Measurements from ENCODE around the gene ZNF226. TPM values are rescaled to one million over a fixed set of nuclear protein-coding genes. Genes with fewer than 3 reads are reported as not detected.

Gene ZNF226
- polyA plus RNA-seq, 1 of the 3 experiments (the other 2 are of a cell fraction) = 28.8 TPM

DNA sequence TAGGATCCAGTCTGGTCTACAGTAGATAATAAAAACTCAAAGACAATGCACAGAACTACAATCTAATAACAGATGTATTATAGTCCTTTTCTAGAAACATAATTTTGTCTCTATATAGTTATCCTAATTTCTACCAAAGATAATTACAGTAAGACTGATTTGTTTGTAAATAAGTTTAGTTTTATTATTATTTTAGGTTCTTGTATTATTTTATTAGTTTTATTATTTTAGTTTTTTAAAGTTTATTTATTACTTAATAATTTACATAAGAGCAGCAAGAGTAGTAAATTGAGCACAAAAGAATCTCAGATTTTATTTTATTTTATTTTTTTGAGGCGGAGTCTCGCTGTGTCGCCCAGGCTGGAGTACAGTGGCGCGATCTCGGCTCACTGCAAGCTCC is 25.1 kb downstream of the ZNF226 start:
- WGBS (ENCODE audit: low lambda C conversion rate) = 83% methylated on average over 6 of the region's 6 CpGs
- Histone ChIP-seq H3K4me3 (ENCODE audit: low read depth in 2 of 2, low read length in 1 of 2) (no peak overlapping the region), H3K27me3 (ENCODE audit: insufficient read depth) (no peaks in the 10 kb centered on the region), H3K4me2 (no peak overlapping the region), H3K9ac (no peak overlapping the region), H3K79me2 (ENCODE audit: insufficient read depth) (no peaks in the 10 kb centered on the region), H3F3A (replicated peaks; ENCODE audit: insufficient read depth) (no peaks in the 10 kb centered on the region), H3K9me2 (0 out of 2 replicates have a peak, but pooled peaks cover 6% of the 10 kb centered on the region), H3K36me3 (replicated peaks in 1 of 2; ENCODE audit: control insufficient read depth in 1 of 2, insufficient read depth in 2 of 2, low read length in 1 of 2) (no peaks in the 10 kb centered on the region), H4K20me1 (ENCODE audit: insufficient read depth) (no peaks in the 10 kb centered on the region), H3K4me1 (ENCODE audit: control insufficient read depth in 1 of 2, insufficient read depth in 2 of 2, low read depth in 1 of 2, low read length in 1 of 2) (no peaks in the 10 kb centered on the region), H2AFZ (ENCODE audit: low read depth) (no peak overlapping the region), H3K27ac (ENCODE audit: low read depth in 2 of 2, low read length in 1 of 2) (no peak overlapping the region), H3K9me3 (peaks cover 4% of the 10 kb centered on the region; the same call in 1 of the 2 replicates)
- POLR2A ChIA-PET = no interaction called here
- no peak for TF ChIP-seq RXRA (IDR thresholded peaks at IDR 0.05; ENCODE audit: borderline replicate concordance, low read depth)
- no peak for TF ChIP-seq NFIC (IDR thresholded peaks at IDR 0.05; ENCODE audit: borderline replicate concordance)
- TF ChIP-seq GATA2 (CRISPR knock-in tag; IDR thresholded peaks at IDR 0.05) = no peak
- TF ChIP-seq, protein P1, sequence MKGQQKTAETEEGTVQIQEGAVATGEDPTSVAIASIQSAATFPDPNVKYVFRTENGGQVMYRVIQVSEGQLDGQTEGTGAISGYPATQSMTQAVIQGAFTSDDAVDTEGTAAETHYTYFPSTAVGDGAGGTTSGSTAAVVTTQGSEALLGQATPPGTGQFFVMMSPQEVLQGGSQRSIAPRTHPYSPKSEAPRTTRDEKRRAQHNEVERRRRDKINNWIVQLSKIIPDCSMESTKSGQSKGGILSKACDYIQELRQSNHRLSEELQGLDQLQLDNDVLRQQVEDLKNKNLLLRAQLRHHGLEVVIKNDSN (IDR thresholded peaks at IDR 0.05; ENCODE audit: borderline replicate concordance, low read depth) = no peak
- TF ChIP-seq MXI1 (IDR thresholded peaks at IDR 0.05; ENCODE audit: low read depth, low read length) = no peak
- TF ChIP-seq MEF2A (IDR thresholded peaks at IDR 0.05; ENCODE audit: borderline replicate concordance, low read depth) = no peak
- no peak for TF ChIP-seq CHD2 (IDR thresholded peaks at IDR 0.05; ENCODE audit: low read length, partially characterized antibody)
- TF ChIP-seq FOXM1 (IDR thresholded peaks at IDR 0.05; ENCODE audit: low read depth) = no peak
- TF ChIP-seq, protein P2, sequence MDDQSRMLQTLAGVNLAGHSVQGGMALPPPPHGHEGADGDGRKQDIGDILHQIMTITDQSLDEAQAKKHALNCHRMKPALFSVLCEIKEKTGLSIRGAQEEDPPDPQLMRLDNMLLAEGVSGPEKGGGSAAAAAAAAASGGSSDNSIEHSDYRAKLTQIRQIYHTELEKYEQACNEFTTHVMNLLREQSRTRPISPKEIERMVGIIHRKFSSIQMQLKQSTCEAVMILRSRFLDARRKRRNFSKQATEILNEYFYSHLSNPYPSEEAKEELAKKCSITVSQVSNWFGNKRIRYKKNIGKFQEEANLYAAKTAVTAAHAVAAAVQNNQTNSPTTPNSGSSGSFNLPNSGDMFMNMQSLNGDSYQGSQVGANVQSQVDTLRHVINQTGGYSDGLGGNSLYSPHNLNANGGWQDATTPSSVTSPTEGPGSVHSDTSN (IDR thresholded peaks at IDR 0.05) = no peak
- no peak for TF ChIP-seq EP300 (IDR thresholded peaks at IDR 0.05; ENCODE audit: borderline replicate concordance in 1 of 2, low read depth in 1 of 2, low read length in 1 of 2)
- TF ChIP-seq, protein P3, sequence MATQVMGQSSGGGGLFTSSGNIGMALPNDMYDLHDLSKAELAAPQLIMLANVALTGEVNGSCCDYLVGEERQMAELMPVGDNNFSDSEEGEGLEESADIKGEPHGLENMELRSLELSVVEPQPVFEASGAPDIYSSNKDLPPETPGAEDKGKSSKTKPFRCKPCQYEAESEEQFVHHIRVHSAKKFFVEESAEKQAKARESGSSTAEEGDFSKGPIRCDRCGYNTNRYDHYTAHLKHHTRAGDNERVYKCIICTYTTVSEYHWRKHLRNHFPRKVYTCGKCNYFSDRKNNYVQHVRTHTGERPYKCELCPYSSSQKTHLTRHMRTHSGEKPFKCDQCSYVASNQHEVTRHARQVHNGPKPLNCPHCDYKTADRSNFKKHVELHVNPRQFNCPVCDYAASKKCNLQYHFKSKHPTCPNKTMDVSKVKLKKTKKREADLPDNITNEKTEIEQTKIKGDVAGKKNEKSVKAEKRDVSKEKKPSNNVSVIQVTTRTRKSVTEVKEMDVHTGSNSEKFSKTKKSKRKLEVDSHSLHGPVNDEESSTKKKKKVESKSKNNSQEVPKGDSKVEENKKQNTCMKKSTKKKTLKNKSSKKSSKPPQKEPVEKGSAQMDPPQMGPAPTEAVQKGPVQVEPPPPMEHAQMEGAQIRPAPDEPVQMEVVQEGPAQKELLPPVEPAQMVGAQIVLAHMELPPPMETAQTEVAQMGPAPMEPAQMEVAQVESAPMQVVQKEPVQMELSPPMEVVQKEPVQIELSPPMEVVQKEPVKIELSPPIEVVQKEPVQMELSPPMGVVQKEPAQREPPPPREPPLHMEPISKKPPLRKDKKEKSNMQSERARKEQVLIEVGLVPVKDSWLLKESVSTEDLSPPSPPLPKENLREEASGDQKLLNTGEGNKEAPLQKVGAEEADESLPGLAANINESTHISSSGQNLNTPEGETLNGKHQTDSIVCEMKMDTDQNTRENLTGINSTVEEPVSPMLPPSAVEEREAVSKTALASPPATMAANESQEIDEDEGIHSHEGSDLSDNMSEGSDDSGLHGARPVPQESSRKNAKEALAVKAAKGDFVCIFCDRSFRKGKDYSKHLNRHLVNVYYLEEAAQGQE (IDR thresholded peaks at IDR 0.05; ENCODE audit: low read depth, low read length) = no peak
- no peak for TF ChIP-seq RCOR1 (IDR thresholded peaks at IDR 0.05; ENCODE audit: low read length)
- no peak for TF ChIP-seq ELF1 (IDR thresholded peaks at IDR 0.05)
- TF ChIP-seq TAF1 (IDR thresholded peaks at IDR 0.05; ENCODE audit: borderline replicate concordance, low read depth, low read length) = no peak
- TF ChIP-seq, protein P4, sequence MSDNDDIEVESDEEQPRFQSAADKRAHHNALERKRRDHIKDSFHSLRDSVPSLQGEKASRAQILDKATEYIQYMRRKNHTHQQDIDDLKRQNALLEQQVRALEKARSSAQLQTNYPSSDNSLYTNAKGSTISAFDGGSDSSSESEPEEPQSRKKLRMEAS (IDR thresholded peaks at IDR 0.05; ENCODE audit: low read depth) = no peak
- no peak for TF ChIP-seq JUND (IDR thresholded peaks at IDR 0.05)
- CTCF ChIA-PET = no interaction called here
- DNase-seq = no peak
